Dermis blood vessel endothelial cell (primary cell): ENCODE data around the gene RAD18. TPM values are rescaled to one million over a fixed set of nuclear protein-coding genes. Genes with fewer than 3 reads are reported as not detected.

ENCODE experiments used
- DNase-seq: peaks from one replicate; pipeline ENCODE4 v3.0.0; 2010
- total RNA-seq: library from RNA; depleted of rRNA; stranded (reverse); fragments of >200 nt; gene quantifications from 2 replicates; pipeline ENCODE4 v1.2.3, GENCODE V29; 2014

The RAD18 gene
- total RNA-seq, 1 donor from 2014 or later, result 8.3 TPM

DNA sequence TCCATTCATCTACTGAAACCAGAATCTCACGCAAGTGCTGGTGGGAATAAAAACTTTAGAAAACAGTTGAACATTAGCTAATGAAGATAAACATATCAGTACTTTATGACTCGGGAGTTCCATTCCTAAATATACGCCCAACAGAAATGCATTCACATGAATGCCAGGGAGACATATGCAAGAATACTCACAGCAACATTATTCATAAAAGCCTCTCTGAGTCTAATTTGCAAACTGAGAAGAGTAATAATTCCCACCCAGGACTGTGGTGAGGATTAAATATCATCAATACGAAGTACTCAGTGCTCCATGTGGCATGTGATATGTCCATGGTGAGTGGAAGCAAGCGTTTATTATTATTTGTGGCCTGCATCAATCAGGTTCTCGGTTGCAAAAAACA is 128.3 kb downstream of the RAD18 start:
- no peak for DNase-seq

GRCh38 chr3:8827641-8828040 is 135.6 kb downstream of the RAD18 start:
- DNase-seq, result no peak

Other genes starting within 250 kb of the RAD18 start
- not detected in 2 replicates for gene CAV3, start 229.7 kb downstream of the RAD18 start, total RNA-seq
- gene OXTR, start 193.9 kb downstream of the RAD18 start, total RNA-seq, result 4.6 and 5.3 TPM in 2 replicates